Fibroblast of the conjunctiva (primary cell): ENCODE measurements around the gene GBX1.

Experiments
- DNase-seq: peaks from one replicate; pipeline ENCODE4 v3.0.0-alpha.2; 2010; ENCODE audit warnings: low read depth

GBX1 gene

GRCh38 chr7:151114151-151115090 is 53.1 kb downstream of the GBX1 start:
- no peak for DNase-seq

DNA sequence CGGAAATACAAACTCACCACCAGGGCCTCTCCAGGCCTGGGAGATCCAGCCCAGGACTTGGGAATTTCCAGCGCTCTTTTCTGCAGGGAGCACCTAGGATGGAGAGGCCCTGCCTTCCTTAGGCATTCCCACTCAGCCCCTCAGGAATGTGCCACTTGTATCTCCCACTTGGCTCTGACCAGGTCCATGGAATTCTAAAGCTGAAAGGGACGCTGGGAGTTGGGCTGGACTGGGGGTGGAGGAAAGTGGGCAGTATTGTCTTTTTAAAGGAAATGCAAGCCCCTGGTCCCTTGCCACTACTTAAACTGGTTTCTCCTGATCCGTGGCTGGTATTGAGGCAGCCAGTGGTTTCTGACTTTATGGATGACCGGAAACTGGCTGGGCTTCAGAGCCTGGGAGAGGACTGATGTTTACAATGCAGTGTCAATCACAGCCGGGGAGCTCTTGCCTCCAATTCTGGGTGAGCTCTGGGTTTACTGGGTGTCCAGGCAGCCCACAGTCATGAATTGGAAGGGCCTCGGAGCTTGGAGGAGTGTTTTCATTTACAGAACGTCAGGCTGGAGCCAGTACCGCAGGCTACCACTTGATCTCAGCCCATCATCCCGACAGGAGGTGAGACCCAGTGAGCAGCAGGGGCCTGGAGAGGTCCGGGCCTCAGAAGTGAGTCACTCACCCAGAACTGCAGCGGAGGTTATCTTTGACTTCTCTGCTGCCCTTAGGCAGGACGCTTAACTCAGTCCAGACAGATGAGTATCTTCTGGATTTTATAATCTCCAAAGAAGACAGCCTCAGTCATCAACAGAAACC is 53.9 kb downstream of the GBX1 start:
- no peak for DNase-seq

- DNase-seq = no peak
Measured at GRCh38 chr7:151110941-151111645, 56.4 kb downstream of the GBX1 start.

DNA sequence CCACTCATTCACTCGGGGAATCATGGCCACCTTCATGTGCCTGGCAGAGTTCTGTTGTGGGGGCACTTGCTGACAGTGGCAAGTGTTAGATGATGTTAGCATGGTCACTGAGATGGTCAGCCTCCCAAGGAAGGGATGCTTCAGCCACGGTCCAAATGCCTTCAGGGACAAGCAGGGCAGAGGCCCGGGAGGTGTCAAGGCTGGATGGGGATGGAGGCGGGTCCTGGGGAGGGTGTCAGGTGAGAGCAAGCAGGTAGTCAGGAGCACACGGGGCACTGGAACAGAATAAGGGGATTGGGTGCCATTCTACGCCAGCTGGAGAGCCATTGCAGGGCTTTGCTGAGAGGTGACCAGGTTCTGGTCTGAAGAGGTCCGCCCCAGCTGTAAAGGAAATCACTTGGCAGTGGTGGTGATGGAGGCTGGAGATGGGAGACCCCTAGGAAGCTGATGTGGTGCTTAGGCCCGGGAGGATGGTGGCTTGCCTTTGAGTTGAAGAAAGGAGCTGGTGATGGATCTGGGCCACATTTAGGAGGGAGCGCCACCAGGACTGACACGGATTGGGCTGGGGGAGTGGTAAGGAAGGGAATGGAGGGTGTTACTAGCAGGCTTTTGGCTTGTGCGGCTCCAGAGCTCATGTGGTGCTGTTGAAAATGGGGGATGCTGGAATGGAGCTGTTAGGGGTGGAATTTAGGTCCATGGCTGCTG is 57.1 kb downstream of the GBX1 start:
- no peak for DNase-seq

GRCh38 chr7:151109094-151110048 is 58.1 kb downstream of the GBX1 start:
- no peak for DNase-seq

- no peak for DNase-seq
Measured at GRCh38 chr7:151107882-151108281, 59.6 kb downstream of the GBX1 start.

DNA sequence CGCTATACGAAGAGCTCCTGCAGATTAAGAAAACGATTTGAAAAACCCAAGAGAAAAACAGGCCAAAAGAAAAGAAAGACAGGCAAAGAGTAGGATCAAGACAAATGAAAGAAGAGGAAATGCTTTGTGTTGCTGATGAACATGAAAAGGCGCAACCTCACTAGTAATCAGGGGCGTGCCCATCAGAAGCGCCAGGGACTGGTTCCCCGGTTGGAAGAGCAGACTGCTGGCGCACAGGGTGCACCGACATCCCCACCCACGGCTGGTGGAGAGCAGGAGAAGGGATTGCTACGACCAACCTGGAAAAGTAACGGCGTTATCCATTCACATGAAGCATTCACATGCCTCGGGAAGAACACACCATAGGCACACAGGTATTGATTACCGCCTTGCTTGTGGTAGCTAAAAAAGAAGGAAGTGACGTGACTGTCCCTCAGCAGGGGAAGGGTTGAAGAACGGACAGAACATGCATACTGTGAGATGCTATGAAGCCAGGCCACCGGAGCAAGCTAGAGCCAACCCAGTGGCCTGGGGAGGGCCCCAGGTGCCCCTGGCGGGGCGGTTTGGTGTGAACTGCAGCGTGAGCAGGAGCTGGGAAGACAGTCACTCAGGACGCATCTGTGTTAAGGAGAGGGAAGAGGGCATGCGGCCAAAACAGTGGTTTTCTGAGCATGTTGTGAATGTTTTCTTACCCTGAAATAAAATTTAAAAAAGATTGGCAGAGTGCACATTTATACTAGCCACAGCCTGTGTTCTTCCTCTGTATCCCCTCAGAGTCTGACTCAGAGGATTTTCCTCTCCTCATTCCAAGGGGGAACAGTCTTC is 62.9 kb downstream of the GBX1 start:
- DNase-seq = no peak

DNA sequence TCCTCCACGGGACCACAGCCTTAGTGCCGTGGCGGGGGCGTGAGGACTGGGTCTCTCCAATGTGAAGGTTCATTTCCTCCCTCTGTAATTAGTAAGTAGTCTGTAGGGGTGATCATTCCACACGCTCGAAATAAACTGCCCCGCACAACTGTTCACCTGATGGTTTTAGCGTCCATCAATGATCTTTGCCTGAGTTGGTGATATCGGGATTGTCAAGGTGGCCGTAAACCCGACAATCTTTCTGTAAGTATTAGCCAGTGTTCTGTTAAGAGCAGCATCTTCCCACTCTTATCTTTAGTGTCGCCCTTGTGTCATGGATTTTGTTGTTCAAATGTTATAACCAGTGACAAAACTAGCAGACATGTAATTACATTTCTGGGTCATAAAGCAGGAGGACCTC is 63.5 kb downstream of the GBX1 start:
- DNase-seq = no peak

- no peak for DNase-seq
Measured at GRCh38 chr7:151102991-151103390, 64.5 kb downstream of the GBX1 start.

GRCh38 chr7:151101621-151102396 is 65.7 kb downstream of the GBX1 start:
- DNase-seq = no peak

GRCh38 chr7:151100921-151101320 is 66.6 kb downstream of the GBX1 start:
- DNase-seq = no peak

DNA sequence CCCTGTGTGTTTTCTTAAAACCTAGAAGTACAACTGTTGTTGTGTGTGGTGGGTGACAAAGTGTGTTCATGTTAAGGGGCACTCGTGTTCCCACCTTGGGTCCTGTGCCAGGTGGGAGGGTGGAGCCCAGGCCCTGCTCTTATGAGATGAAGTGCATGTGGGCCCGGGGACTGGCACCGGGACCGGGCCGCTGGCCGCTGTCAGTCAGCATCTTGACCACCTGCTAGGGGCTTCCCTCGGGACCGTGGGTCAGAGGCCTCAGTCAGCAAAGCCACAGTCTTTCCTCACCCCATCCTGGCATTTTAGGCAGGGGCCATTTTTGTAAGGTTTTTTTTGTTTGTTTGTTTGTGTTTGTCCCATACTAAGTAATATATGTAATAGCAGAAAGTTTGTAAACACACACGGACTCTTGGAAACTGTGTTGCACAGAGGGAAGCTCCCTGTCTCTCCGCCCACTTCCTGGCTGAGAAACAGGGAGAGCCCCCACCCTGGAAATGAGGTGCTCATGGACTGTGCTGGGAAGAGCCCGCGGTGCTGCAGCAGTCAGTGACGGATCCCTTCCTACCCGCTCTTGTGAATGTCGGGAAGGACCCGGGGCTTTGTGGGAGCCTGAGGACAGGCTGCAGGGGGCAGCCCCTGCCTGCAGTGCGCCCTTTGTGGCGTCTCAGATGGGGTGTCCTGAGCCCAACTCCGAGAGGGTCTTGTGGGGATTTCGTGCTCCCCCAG is 67.8 kb downstream of the GBX1 start:
- no peak for DNase-seq
